GM13977 (cell line): ENCODE data around the gene SCFD2.

ENCODE experiments used
- DNase-seq: peaks from one replicate; pipeline ENCODE4 v3.0.0; 2012; ENCODE audit warnings: low spot score
- in situ Hi-C: fragments of 300-500 bp; cut with MboI; formaldehyde crosslinking; loops from one replicate; pipeline ENCODE4 v1.12.0; 2022; ENCODE audit warnings: low sequenced_read_pairs, low pct_unique_long_range_greater_than_20kb, mixed read lengths, inconsistent platforms; ENCODE audit not compliant: unreplicated experiment
- TF ChIP-seq, protein P1 (sequence below): IDR thresholded peaks from 2 replicates; pipeline ENCODE4 v1.5.1; 2012; ENCODE audit warnings: mild to moderate bottlenecking, control low read depth; ENCODE audit not compliant: insufficient read depth; ENCODE audit errors: extremely low read depth, missing control alignments

SCFD2 gene

DNA sequence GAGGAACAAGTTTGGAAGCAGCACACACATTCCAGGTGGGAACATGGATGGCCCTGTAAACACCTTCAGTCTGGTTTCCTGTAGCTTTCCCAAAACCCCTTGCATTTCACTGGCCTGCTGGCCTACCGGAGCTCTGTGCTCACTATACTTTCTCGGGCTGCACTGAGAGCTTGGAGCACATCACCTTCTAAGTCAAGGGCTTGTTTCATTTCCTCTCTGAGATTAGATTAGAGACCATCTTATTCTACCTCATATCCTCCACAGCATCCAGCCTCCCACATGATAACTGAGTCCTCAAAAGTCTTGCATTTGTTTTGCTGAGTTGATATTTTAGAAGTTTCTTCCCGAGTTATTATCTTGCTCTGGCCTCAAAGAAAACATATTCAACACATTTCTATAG is 356.0 kb downstream of the SCFD2 start:
- in situ Hi-C loops: loop anchor here (25.0 kb wide), 1 partner anchor 1202 kb away; no protein-coding TSS in a partner anchor
- TF ChIP-seq, protein P1, sequence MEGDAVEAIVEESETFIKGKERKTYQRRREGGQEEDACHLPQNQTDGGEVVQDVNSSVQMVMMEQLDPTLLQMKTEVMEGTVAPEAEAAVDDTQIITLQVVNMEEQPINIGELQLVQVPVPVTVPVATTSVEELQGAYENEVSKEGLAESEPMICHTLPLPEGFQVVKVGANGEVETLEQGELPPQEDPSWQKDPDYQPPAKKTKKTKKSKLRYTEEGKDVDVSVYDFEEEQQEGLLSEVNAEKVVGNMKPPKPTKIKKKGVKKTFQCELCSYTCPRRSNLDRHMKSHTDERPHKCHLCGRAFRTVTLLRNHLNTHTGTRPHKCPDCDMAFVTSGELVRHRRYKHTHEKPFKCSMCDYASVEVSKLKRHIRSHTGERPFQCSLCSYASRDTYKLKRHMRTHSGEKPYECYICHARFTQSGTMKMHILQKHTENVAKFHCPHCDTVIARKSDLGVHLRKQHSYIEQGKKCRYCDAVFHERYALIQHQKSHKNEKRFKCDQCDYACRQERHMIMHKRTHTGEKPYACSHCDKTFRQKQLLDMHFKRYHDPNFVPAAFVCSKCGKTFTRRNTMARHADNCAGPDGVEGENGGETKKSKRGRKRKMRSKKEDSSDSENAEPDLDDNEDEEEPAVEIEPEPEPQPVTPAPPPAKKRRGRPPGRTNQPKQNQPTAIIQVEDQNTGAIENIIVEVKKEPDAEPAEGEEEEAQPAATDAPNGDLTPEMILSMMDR: no peak
- DNase-seq: no peak

DNA sequence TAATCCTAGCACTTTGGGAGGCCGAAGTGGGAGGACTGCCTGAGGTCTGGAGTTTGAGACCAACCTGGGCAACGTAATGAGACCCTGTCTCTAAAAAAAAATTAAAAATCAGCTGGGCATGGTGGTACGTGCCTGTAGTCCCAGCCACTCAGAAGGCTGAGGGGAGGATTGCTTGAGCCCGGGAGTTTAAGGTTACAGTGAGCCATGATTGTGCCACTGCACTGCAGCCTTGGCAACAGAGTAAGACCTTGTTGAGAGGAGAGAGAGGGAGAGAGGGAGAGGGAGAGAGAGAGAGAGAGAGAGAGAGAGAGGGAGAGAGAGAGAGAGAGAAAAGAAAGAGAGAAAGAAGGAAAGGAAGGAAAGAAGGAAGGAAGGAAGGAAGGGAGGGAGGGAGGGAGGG is 358.8 kb downstream of the SCFD2 start:
- in situ Hi-C loops: loop anchor here (25.0 kb wide), 1 partner anchor 1205 kb away; no protein-coding TSS in a partner anchor
- TF ChIP-seq, protein P1: no peak
- DNase-seq: no peak

DNA sequence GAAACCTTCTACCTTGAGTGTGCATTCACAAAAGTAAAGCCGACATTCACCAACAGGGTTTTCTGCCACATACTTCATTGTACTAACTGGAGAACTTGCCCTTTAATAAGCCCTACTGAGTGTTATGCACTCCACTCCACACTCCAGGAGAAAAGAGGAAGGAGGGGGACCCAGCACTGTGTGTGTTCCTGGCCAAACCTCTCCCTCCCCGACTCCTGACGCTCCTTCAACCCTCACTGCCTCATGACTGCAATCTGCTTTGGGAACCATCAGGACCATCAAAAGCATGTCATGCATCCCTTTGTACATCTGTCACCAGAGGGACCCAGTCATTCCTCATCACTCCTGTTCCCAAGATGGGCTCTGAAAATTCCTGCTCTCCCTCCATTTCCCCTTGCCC is 360.1 kb downstream of the SCFD2 start:
- TF ChIP-seq, protein P1: no peak
- no peak for DNase-seq
- in situ Hi-C loops: loop anchor here (25.0 kb wide), 1 partner anchor 1206 kb away; no protein-coding TSS in a partner anchor

DNA sequence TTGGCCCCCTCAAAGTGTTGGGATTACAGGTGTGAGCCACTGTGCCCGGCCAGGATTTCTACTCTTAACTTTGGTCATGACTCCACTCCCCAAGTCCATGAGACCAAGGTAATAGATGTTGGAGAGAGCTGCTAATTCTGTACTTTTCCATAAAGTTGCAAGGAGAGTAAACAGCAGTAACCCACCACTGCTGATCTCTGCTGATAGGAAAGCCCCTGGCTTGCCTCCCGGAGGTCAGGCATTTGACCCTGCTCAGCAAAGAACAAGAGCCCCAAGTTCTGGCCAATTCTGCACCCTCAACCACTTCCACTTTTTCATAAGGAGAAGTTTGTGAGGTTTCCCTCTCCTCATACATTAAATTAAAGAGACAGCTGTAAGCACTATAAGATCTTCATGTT is 360.7 kb downstream of the SCFD2 start:
- DNase-seq: no peak
- TF ChIP-seq, protein P1: no peak
- in situ Hi-C loops: loop anchor here (25.0 kb wide), 1 partner anchor 1207 kb away; no protein-coding TSS in a partner anchor

DNA sequence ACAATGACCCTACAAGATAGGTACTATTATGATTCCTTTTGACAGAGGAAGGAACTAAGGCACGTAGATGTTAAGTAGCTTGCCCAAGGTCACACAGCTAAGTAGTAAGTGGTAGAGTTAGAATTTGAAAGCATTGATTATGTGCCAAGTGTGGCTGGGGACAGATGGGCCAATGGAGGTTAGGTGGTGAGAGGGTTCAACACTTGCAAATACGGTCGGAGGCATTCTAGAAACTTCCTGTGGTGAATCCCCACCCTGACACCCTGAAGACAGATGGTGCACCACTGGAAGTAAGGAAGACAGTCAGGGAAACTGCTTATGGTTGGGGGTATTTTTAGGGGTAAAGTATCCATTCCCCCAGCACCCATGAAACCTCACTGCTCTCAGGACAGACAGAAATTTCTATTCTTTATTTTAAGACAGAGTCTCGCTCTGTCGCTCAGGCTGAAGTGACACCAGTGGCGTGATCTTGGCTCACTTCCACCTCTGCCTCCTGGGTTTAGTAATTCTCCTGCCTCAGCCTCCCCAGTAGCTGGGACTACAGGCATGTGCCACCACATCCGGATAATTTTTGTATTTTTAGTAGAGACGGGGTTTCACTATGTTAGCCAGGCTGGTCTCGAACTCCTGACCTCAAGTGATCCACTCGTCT is 361.2 kb downstream of the SCFD2 start:
- DNase-seq: no peak
- in situ Hi-C loops: loop anchor here (25.0 kb wide), 1 partner anchor 1208 kb away; no protein-coding TSS in a partner anchor
- TF ChIP-seq, protein P1: no peak

DNA sequence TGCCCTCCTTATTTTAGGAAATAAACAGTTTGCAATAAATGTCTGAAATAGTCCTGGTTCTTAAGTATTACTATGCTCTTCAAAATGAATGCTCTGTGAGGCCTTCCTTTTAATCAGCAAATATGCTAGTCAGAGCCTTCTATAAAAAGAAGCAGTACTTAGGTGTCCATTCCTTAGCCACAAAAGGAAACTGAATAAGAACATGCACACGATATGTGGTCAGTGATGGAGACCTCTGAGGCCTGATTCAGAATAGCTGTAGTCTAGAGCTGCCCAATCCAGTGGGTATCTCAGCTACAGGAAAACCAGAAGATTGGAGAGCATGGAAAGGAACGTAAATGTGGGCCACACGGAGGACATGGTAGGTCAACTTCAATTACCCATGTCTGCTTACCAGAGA is 361.9 kb downstream of the SCFD2 start:
- TF ChIP-seq, protein P1: no peak
- in situ Hi-C loops: loop anchor here (25.0 kb wide), 1 partner anchor 1208 kb away; no protein-coding TSS in a partner anchor
- DNase-seq: no peak

DNA sequence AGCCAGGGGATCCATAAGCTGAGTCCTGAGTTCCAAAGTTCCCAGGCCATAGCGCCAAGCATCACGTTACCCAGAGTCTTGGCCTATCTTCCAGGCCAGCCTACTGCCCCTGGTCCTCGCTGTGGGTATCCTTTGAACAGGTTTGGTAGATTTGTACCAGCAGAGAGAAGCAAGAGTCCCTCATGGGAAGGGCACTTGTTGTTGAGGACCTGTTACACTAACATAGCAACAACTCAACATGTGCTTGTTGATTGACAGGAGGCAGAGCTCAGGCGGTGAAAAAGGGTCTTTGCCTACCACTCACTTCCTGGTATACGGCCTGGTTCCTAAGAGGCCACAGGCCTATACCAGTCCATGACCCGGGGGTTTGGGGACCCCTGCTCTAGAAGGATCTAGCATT is 365.3 kb downstream of the SCFD2 start:
- TF ChIP-seq, protein P1: no peak
- no peak for DNase-seq
- in situ Hi-C loops: loop anchor here (25.0 kb wide), 1 partner anchor 1212 kb away; no protein-coding TSS in a partner anchor
